ENCODE measurements around the gene JUN. TPM values are rescaled to one million over a fixed set of nuclear protein-coding genes. Genes with fewer than 3 reads are reported as not detected.

The JUN gene
- polyA plus RNA-seq, 2 of the 4 experiments (the other 2 are of a cell fraction), result 23.3 to 59.8 TPM

DNA sequence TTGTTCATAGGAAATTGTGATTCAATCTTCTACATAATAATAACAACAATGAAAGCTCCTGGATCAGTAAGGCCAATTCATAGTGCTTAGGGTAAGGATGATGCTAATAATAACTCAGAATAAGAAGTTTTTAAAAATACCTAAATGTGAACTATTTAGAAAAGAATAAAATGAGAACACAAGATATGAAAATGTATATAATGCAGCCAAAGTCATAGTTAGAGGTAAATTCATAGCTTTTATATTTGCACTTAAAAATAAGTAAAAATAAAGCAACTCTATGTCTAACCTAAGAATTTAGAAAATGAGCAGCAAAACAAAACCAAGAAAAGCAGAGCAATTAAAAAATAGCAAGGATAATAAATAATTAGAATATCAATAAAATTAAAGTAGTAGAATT is 43.5 kb upstream of the JUN start:
- ChIA-PET CTCF (no interaction called here), POLR2A (no interaction called here)
- Histone ChIP-seq H3K4me1 (peaks cover 28% of the 10 kb centered on the region), H3K9me3 (peaks cover 18% of the 10 kb centered on the region; the same call in 1 of the 3 replicates), H3K4me2 (no peak overlapping the region), H3K4me3 (no peak overlapping the region), H3K27ac (no peak overlapping the region)
- FAIRE-seq, result no peak
- TF ChIP-seq CHD4 (IDR thresholded peaks at IDR 0.05; ENCODE audit: borderline replicate concordance), result no peak
- TF ChIP-seq HOXB13 (CRISPR knock-in tag; IDR thresholded peaks at IDR 0.05; ENCODE audit: low read depth), result no peak
- TF ChIP-seq ZSCAN20 (CRISPR knock-in tag; IDR thresholded peaks at IDR 0.05), result no peak
- TF ChIP-seq, protein P1, sequence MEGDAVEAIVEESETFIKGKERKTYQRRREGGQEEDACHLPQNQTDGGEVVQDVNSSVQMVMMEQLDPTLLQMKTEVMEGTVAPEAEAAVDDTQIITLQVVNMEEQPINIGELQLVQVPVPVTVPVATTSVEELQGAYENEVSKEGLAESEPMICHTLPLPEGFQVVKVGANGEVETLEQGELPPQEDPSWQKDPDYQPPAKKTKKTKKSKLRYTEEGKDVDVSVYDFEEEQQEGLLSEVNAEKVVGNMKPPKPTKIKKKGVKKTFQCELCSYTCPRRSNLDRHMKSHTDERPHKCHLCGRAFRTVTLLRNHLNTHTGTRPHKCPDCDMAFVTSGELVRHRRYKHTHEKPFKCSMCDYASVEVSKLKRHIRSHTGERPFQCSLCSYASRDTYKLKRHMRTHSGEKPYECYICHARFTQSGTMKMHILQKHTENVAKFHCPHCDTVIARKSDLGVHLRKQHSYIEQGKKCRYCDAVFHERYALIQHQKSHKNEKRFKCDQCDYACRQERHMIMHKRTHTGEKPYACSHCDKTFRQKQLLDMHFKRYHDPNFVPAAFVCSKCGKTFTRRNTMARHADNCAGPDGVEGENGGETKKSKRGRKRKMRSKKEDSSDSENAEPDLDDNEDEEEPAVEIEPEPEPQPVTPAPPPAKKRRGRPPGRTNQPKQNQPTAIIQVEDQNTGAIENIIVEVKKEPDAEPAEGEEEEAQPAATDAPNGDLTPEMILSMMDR (IDR thresholded peaks at IDR 0.05), result no peak
- TF ChIP-seq, protein P2, sequence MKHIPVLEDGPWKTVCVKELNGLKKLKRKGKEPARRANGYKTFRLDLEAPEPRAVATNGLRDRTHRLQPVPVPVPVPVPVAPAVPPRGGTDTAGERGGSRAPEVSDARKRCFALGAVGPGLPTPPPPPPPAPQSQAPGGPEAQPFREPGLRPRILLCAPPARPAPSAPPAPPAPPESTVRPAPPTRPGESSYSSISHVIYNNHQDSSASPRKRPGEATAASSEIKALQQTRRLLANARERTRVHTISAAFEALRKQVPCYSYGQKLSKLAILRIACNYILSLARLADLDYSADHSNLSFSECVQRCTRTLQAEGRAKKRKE (CRISPR knock-in tag; IDR thresholded peaks at IDR 0.05; ENCODE audit: low read depth), result no peak
- TF ChIP-seq RAD21 (conservative IDR thresholded peaks at IDR 0.05 in 1 of 2, IDR thresholded peaks at IDR 0.05 in 1 of 2), result no peak
- no peak for TF ChIP-seq CEBPB (IDR thresholded peaks at IDR 0.05)
- no peak for ATAC-seq
- DNase-seq (ENCODE audit: low read depth in 1 of 2, low spot score in 1 of 2), result no peak

DNA sequence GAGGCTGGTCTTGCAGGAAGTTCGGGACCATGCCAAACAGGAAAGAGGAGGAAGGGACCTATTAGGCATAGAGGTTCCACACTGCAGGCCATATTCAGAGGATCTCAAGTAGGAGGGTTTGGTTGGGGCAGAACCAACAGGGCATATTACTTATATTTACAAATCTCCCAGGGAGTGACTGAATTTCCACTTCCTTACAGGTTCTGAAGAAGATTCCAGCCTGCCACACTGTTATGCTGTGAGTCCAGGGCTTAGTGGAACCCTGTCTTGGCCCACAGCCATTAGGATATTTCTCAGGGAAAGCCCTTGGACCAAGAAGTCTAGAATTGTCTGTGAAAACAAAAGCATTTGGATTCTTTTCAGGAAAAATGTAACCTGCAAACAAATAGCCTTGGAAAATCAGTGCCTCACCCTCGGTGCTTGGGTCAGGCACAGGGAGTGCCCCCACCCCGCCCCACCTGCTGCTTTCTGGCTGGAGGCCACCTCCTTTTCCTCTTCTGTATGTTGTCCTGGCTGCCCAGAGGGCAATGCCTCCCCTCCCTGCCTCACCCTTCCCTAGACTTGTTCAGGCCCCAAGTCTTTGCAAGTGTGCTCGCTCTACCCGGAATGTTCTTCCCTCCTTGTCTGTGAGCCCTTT is 41.0 kb upstream of the JUN start:
- Histone ChIP-seq H3K4me2 (peak overlapping the region; percentile 52), H3K4me1 (peaks cover 28% of the 10 kb centered on the region), H3K4me3 (no peak overlapping the region), H3K27ac (peak overlapping the region; percentile 53 to 78; a peak in 5 of 6 replicates), H3K9me3 (peaks cover 18% of the 10 kb centered on the region; the same call in 1 of the 3 replicates)
- CTCF ChIA-PET, result interaction anchor here (1.0 kb wide), 1 partner anchor 17 kb away, joined by 3 read pairs; no protein-coding TSS in a partner anchor
- 30% methylated on average over 5 of the region's 5 CpGs for WGBS (ENCODE audit: missing lambda C conversion rate)
- peak in 1 of 2 experiments; percentile 58; a peak in 2 of 6 replicates for ATAC-seq
- TF ChIP-seq, protein P3, sequence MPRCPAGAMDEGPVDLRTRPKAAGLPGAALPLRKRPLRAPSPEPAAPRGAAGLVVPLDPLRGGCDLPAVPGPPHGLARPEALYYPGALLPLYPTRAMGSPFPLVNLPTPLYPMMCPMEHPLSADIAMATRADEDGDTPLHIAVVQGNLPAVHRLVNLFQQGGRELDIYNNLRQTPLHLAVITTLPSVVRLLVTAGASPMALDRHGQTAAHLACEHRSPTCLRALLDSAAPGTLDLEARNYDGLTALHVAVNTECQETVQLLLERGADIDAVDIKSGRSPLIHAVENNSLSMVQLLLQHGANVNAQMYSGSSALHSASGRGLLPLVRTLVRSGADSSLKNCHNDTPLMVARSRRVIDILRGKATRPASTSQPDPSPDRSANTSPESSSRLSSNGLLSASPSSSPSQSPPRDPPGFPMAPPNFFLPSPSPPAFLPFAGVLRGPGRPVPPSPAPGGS (IDR thresholded peaks at IDR 0.05), result no peak
- TF ChIP-seq RCOR1 (IDR thresholded peaks at IDR 0.05; ENCODE audit: low read depth, low read length) (no peak), FOSB (CRISPR knock-in tag; IDR thresholded peaks at IDR 0.05) (no peak), HOXA7 (CRISPR knock-in tag; IDR thresholded peaks at IDR 0.05) (no peak), FOSL2 (IDR thresholded peaks at IDR 0.05) (no peak), FOSL2 (CRISPR knock-in tag; IDR thresholded peaks at IDR 0.05) (no peak), CHD2 (IDR thresholded peaks at IDR 0.05; ENCODE audit: low read length, partially characterized antibody) (no peak), RARB (CRISPR knock-in tag; IDR thresholded peaks at IDR 0.05) (no peak), GATA3 (IDR thresholded peaks at IDR 0.05; ENCODE audit: borderline replicate concordance) (no peak), POLR2A (IDR thresholded peaks at IDR 0.05; ENCODE audit: low read length) (no peak), EHF (CRISPR knock-in tag; IDR thresholded peaks at IDR 0.05) (no peak), CBX8 (IDR thresholded peaks at IDR 0.05) (no peak)
- TF ChIP-seq, protein P1 (IDR thresholded peaks at IDR 0.05), result no peak
- POLR2A ChIA-PET, result no interaction called here
- peak in 1 of 2 experiments; percentile 51 for DNase-seq (ENCODE audit: low read depth in 1 of 2, low spot score in 1 of 2)
- FAIRE-seq, result no peak
